ENCODE results near the gene MRPS9.

MRPS9 gene

GRCh38 chr2:105080461-105080860 is 42.6 kb downstream of the MRPS9 start:
- DNase-seq (ENCODE audit: low spot score) = no peak

GRCh38 chr2:105081006-105081601 is 43.2 kb downstream of the MRPS9 start:
- DNase-seq (ENCODE audit: low spot score) = no peak

GRCh38 chr2:105082107-105082506 is 44.2 kb downstream of the MRPS9 start:
- DNase-seq (ENCODE audit: low spot score) = no peak

GRCh38 chr2:105085525-105085924 is 47.7 kb downstream of the MRPS9 start:
- no peak for DNase-seq (ENCODE audit: low spot score)

- DNase-seq (ENCODE audit: low spot score) = no peak
Observed at GRCh38 chr2:105087273-105087672, 49.4 kb downstream of the MRPS9 start.

GRCh38 chr2:105090091-105090490 is 52.2 kb downstream of the MRPS9 start:
- DNase-seq (ENCODE audit: low spot score) = no peak

GRCh38 chr2:105092797-105093196 is 54.9 kb downstream of the MRPS9 start:
- no peak for DNase-seq (ENCODE audit: low spot score)

- DNase-seq (ENCODE audit: low spot score) = no peak
Observed at GRCh38 chr2:105099153-105099552, 61.3 kb downstream of the MRPS9 start.

- no peak for DNase-seq (ENCODE audit: low spot score)
Observed at GRCh38 chr2:105100046-105100840, 62.4 kb downstream of the MRPS9 start.

GRCh38 chr2:105102001-105102400 is 64.1 kb downstream of the MRPS9 start:
- DNase-seq (ENCODE audit: low spot score) = no peak

GRCh38 chr2:105102963-105103421 is 65.1 kb downstream of the MRPS9 start:
- peak; percentile 15 for DNase-seq (ENCODE audit: low spot score)

- DNase-seq (ENCODE audit: low spot score) = no peak
Observed at GRCh38 chr2:105103481-105103880, 65.6 kb downstream of the MRPS9 start.

- no peak for DNase-seq (ENCODE audit: low spot score)
Observed at GRCh38 chr2:105104208-105104731, 66.4 kb downstream of the MRPS9 start.

GRCh38 chr2:105110295-105110829 is 72.5 kb downstream of the MRPS9 start:
- no peak for DNase-seq (ENCODE audit: low spot score)

- DNase-seq (ENCODE audit: low spot score) = no peak
Observed at GRCh38 chr2:105111365-105112150, 73.7 kb downstream of the MRPS9 start.

GRCh38 chr2:105112345-105112744 is 74.5 kb downstream of the MRPS9 start:
- DNase-seq (ENCODE audit: low spot score) = no peak

GRCh38 chr2:105113616-105114291 is 75.9 kb downstream of the MRPS9 start:
- DNase-seq (ENCODE audit: low spot score) = no peak

- DNase-seq (ENCODE audit: low spot score) = peak; percentile 72
Observed at GRCh38 chr2:105114551-105114950, 76.7 kb downstream of the MRPS9 start.

- no peak for DNase-seq (ENCODE audit: low spot score)
Observed at GRCh38 chr2:105116348-105116747, 78.5 kb downstream of the MRPS9 start.

GRCh38 chr2:105117565-105117964 is 79.7 kb downstream of the MRPS9 start:
- no peak for DNase-seq (ENCODE audit: low spot score)

GRCh38 chr2:105118960-105119359 is 81.1 kb downstream of the MRPS9 start:
- no peak for DNase-seq (ENCODE audit: low spot score)

GRCh38 chr2:105121434-105121833 is 83.6 kb downstream of the MRPS9 start:
- DNase-seq (ENCODE audit: low spot score) = no peak
